HG02840 (cell line): ENCODE measurements around the gene CCIN.
"Not testable (repeated sequence)": the region's sequence is repeated elsewhere in the genome, so short reads cannot be mapped to it uniquely, and the experiment has no call there.

Experiments
- ATAC-seq: cut with Tn5 transposase; IDR thresholded peaks from one replicate; pipeline ENCODE4 v1.9.1; 2021; ENCODE audit warnings: mild to moderate bottlenecking, moderate library complexity, moderate number of reproducible peaks; ENCODE audit not compliant: unreplicated experiment, low FRiP score

The CCIN gene

DNA sequence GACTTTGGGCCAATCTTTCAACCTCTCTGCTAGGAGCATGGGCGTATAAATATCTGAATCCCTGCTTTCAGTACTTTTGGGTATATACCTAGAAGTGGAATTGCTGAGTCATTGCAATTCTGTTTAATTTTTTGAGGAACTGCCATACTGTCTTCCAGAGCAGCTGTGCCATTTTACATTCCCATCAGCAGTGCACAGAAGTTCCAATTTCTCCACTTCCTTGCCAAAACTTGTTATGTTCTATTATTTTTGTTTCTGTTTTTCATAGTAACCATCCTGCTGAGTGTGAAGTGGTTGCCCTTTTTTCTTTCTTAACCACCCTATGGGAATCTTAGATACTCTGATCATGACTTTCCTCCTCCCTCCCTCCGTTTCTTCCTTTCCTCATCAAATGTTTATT lies 11.1 kb upstream of the CCIN start:
- no peak for ATAC-seq

DNA sequence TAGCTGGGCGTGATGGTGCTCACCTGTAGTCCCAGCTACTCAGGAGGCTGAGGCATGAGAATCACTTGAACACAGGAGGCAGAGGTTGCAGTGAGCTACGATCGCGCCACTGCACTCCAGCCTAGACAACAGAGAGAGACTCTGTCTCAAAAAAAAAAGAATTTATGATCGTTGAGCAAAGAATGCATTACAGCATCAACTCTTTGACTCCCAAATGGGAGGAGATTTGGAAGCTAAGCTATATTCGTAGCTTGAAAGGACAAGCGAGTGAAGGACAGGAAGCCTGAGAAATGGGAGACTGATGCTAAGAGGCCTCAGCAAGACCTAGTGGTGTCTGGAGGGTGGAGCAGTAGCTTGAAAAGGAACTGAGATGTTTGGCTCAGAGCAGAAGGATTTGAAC lies 10.3 kb upstream of the CCIN start:
- no peak for ATAC-seq

GRCh38 chr9:36159509-36159908 lies 9.7 kb upstream of the CCIN start:
- not testable (repeated sequence) for ATAC-seq

DNA sequence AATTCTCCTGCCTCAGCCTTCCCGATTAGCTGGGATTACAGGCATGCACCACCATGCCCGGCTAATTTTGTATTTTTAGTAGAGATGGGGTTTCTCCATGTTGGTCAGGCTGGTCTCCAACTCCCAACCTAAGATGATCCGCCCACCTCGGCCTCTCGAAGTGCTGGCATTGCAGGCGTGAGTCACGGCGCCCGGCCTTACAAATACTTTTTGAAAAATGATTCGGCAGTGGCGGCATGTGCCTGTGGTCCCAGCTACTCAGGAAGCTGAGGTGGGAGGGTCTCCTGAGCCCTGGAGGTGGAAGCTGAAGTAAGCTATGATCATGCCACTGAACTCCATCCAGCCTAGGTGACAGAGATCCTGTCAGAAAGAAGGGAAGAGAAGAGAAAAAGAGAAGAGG lies 9.1 kb upstream of the CCIN start:
- ATAC-seq: not testable (repeated sequence)

DNA sequence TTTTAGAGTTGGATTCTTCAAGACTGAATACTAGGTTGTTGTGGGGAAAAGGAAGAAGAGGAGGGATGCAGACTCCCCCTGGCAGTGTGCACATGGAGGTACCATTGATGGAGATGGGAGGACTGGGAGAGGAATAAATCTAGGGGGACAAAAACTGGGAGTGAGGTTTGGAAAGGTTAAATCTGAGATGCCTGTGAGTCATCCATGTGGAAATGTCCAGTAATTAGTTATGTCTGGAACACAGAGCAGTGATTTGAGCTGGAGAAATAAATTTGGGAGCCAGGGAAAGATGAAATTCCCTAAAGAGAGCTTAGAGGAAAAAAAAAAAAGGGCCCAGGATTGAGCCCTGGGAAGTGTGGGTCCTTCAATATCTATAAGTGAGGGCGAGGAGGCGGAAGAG lies 8.0 kb upstream of the CCIN start:
- ATAC-seq: no peak

DNA sequence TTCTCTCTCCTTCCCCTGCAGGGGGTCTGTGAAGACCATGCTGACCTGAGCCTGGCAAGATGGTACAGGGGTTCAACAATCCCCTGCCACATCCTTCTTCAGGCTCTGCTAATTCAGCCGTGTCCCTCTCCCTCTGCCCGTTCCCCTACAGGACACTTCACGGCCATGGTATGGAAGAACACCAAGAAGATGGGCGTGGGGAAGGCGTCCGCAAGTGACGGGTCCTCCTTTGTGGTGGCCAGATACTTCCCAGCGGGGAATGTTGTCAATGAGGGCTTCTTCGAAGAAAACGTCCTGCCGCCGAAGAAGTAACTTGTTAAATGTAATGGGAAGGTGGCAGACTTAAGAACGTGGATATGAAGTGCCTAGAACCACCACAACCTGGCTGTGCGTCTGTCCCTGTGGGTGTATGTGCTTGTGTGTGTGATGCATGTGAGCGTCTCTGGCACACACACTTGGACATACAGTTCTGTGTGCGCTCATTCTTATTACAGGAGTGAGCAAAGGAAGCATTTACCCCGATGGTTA lies 6.9 kb upstream of the CCIN start:
- ATAC-seq: no peak

DNA sequence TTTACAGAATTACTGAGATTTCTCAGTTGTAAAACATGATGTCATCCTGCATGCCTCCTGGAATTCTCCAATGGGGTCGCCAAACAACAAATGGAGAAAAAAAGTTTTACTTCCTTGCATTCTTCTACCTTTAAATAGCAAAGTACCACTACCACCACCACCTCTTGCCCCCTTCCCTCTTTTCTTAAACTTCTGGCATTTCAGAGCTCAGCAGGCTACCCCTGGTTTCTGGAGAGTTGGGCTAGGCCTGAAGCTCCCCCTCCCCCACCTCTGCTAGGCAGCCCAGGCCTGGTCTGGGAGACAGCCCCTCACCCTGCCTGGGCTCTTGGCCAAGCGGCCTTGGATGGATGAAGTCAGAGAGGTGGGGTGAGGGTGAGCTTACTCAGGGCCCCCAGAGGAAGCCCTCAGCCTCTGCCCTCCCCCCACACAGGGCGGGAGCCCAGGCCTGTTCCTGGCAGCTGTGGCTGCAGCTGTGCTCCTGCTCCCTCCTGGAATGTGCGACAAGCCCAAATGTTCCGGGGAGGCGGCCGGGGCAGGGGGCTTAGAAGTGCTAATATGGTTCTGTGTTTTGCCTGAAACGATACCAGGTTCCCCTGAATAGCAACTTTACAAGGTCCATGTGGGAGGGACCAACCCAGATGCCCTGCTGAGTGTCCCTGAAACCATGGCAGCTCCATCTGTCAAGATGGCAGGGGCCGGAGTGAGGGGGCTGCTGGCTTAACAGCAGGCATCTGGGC lies 6.0 kb upstream of the CCIN start:
- ATAC-seq: no peak

DNA sequence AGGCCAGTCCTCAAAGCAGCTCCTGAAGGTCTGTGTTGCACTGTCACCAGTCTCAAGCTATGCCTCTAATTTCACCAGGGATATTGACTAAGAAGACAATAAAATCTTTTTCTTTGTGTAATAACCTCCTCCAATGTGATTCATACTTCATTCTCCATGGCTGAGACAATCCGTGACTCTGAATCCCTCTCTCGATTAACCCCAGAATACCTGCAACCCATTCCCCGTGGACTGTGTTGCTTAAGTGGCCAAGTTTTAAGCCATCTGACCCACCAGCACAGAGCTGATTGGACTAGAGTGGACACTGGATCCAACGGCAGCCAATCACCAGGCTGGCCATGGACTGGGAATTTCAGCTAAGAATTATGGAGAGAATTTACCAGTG lies 5.4 kb upstream of the CCIN start:
- no peak for ATAC-seq

DNA sequence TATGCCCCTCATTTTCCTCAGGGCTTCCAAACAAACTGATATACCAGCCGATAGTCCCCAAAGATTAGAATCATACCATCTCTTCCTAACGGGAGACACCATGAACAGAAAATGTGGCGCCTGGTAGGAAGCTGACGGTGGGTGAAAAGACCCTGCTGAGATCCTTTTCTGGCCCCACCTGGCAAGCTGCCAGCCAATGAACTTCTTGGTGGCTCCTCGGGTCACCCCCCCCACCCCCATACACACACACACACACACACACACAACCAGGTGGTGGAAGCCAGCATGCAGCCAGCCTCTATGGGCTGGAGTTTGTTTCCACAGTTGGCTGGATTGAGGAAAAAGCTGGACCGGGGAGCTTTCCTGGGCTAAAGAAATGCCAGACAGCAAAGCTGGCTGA lies 4.8 kb upstream of the CCIN start:
- ATAC-seq: no peak

- ATAC-seq: no peak
Measured at GRCh38 chr9:36164989-36165388, 4.2 kb upstream of the CCIN start.

GRCh38 chr9:36165826-36166167 lies 3.4 kb upstream of the CCIN start:
- no peak for ATAC-seq

GRCh38 chr9:36166168-36166927 lies 2.8 kb upstream of the CCIN start:
- peak; percentile 78 for ATAC-seq

- ATAC-seq: no peak
Measured at GRCh38 chr9:36169708-36170107, 520 bp downstream of the CCIN start.

- no peak for ATAC-seq
Measured at GRCh38 chr9:36170531-36170930, 1.3 kb downstream of the CCIN start.

GRCh38 chr9:36173861-36174260 lies 4.7 kb downstream of the CCIN start:
- ATAC-seq: no peak

GRCh38 chr9:36174271-36174670 lies 5.1 kb downstream of the CCIN start:
- ATAC-seq: no peak

- no peak for ATAC-seq
Measured at GRCh38 chr9:36174731-36175130, 5.5 kb downstream of the CCIN start.

GRCh38 chr9:36175209-36175608 lies 6.0 kb downstream of the CCIN start:
- not testable (repeated sequence) for ATAC-seq

- ATAC-seq: not testable (repeated sequence)
Measured at GRCh38 chr9:36176496-36176895, 7.3 kb downstream of the CCIN start.

- ATAC-seq: no peak
Measured at GRCh38 chr9:36177571-36177970, 8.4 kb downstream of the CCIN start.

DNA sequence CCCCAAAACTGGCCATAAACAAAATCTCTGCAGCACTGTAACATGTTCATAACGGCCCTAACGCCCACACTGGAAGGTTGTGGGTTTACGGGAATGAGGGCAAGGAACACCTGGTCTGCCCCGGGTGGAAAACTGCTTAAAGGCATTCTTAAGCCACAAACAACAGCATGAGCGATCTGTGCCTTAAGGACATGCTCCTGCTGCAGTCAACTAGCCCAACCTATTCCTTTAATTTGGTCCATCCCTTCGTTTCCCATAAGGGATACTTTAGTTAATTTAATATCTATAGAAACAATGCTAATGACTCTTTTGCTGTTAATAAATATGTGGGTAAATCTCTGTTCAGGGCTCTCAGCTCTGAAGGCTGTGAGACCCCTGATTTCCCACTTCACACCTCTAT lies 11.1 kb downstream of the CCIN start:
- not testable (repeated sequence) for ATAC-seq

GRCh38 chr9:36187414-36187813 lies 18.2 kb downstream of the CCIN start:
- ATAC-seq: no peak
